ENCODE measurements around the gene CEP192.
A peak's percentile ranks its signal among the peaks of the same experiment; 100 is the strongest.
"Not testable (repeated sequence)": the region's sequence is repeated elsewhere in the genome, so short reads cannot be mapped to it uniquely, and the experiment has no call there.

CEP192 gene

GRCh38 chr18:12990967-12991820, at the start of gene CEP192:
Gene CEP192 (plus strand): TSS chr18:12991362. CDS start chr18:12999425, 8,063 bp downstream.
- DNase-seq = peak; percentile 96

GRCh38 chr18:12943215-12943614, 47.9 kb upstream of the CEP192 start:
- DNase-seq = no peak

GRCh38 chr18:12944709-12945108, 46.5 kb upstream of the CEP192 start:
- DNase-seq = no peak

GRCh38 chr18:12946549-12947284, 44.4 kb upstream of the CEP192 start:
- peak; percentile 51 for DNase-seq

- peak; percentile 94 for DNase-seq
Observed at GRCh38 chr18:12947285-12948049, 43.7 kb upstream of the CEP192 start, which contains the start of gene SEH1L. Gene SEH1L (plus strand): TSS chr18:12948011. CDS start chr18:12948122, 111 bp downstream.

GRCh38 chr18:12948050-12948804, 42.9 kb upstream of the CEP192 start:
- DNase-seq = peak; percentile 78

GRCh38 chr18:12958478-12958877, 32.7 kb upstream of the CEP192 start:
- DNase-seq = no peak

- DNase-seq = no peak
Observed at GRCh38 chr18:12960395-12960794, 30.8 kb upstream of the CEP192 start.

- no peak for DNase-seq
Observed at GRCh38 chr18:12960853-12961397, 30.2 kb upstream of the CEP192 start.

GRCh38 chr18:12963069-12963468, 28.1 kb upstream of the CEP192 start:
- DNase-seq = no peak

- DNase-seq = no peak
Observed at GRCh38 chr18:12968115-12968514, 23.0 kb upstream of the CEP192 start.

GRCh38 chr18:12968619-12969018, 22.5 kb upstream of the CEP192 start:
- DNase-seq = no peak

GRCh38 chr18:12973562-12974213, 17.5 kb upstream of the CEP192 start:
- no peak for DNase-seq

GRCh38 chr18:12975488-12975887, 15.7 kb upstream of the CEP192 start:
- DNase-seq = no peak

- no peak for DNase-seq
Observed at GRCh38 chr18:12976305-12976704, 14.9 kb upstream of the CEP192 start.

- DNase-seq = not testable (repeated sequence)
Observed at GRCh38 chr18:12980065-12980464, 11.1 kb upstream of the CEP192 start.

- no peak for DNase-seq
Observed at GRCh38 chr18:12989397-12990122, 1.6 kb upstream of the CEP192 start.

- no peak for DNase-seq
Observed at GRCh38 chr18:12990123-12990475, 1.1 kb upstream of the CEP192 start.

GRCh38 chr18:12990641-12990966, 558 bp upstream of the CEP192 start:
- no peak for DNase-seq

GRCh38 chr18:12991821-12992179, 638 bp downstream of the CEP192 start:
- DNase-seq = no peak

- no peak for DNase-seq
Observed at GRCh38 chr18:12993439-12993838, 2.3 kb downstream of the CEP192 start.

Measured in NCI-H748 treated with DMSO at 0.1 percent for 48 hours (cell line).